ENCODE data around the gene UPF1.

DNA sequence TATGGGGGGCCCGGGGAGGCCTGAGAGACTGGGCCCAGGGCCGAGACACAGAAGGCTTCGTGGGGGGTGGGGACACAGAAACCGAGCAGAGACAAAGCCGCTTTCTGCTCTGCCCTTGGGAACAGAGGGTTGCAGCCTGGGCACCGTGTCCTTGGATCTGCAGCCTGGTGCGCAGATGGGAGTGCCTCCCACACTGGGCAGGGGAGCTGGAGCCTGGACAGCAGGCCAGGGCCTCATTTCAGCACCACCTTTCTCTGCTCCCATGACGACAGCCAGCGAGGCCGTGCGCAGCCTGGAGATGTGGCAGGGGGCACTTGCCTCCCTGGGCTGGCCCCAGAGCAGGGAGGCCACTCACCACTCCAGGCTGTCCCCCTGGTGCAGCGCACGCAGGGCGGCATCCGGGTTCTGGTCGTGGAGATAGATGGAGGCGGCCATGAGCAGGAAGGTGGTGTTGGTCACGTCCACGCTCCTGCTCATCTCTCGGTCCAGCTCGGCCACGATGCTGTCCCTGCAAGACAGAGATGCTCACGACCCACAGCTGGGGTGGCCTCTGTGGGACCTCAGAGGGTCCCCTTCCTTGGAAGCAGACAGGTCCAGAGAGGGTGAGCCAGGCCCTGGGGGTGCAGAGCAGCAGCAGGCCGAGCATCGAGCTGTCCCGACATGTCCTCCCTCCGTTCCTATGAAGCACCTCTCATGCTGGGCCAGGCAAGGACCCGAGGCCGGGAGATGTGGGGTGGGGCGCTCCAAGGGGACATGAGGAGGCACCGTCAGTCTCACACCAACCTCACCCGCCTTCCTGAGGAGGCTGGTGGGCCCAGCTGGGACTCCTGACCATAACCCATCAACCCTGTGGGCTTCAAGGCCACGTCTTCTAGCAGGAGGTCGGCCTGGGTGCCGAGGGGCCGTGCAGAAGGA is 75.1 kb downstream of the UPF1 start:
- TF ChIP-seq, protein P1, sequence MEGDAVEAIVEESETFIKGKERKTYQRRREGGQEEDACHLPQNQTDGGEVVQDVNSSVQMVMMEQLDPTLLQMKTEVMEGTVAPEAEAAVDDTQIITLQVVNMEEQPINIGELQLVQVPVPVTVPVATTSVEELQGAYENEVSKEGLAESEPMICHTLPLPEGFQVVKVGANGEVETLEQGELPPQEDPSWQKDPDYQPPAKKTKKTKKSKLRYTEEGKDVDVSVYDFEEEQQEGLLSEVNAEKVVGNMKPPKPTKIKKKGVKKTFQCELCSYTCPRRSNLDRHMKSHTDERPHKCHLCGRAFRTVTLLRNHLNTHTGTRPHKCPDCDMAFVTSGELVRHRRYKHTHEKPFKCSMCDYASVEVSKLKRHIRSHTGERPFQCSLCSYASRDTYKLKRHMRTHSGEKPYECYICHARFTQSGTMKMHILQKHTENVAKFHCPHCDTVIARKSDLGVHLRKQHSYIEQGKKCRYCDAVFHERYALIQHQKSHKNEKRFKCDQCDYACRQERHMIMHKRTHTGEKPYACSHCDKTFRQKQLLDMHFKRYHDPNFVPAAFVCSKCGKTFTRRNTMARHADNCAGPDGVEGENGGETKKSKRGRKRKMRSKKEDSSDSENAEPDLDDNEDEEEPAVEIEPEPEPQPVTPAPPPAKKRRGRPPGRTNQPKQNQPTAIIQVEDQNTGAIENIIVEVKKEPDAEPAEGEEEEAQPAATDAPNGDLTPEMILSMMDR (conservative IDR thresholded peaks at IDR 0.05), result no peak
- TF ChIP-seq EZH2 (IDR thresholded peaks at IDR 0.05; ENCODE audit: low read depth), result no peak
